Measurements from ENCODE around the gene TLE3. TPM values are rescaled to one million over a fixed set of nuclear protein-coding genes. Genes with fewer than 3 reads are reported as not detected.
A peak's percentile ranks its signal among the peaks of the same experiment; 100 is the strongest.

Gene TLE3
- total RNA-seq, 1 donor from 2014 or later: 45.4 TPM

GRCh38 chr15:70132139-70132538 lies 34.4 kb upstream of the TLE3 start:
- Mint-ChIP-seq H3K4me1 (ENCODE audit: low read depth, unreplicated experiment) (peaks cover 2% of the 10 kb centered on the region), H3K27ac (ENCODE audit: unreplicated experiment) (peak overlapping the region; percentile 18), H3K27me3 (ENCODE audit: low read depth, unreplicated experiment) (peaks cover 81% of the 10 kb centered on the region), H3K4me3 (ENCODE audit: unreplicated experiment) (no peak overlapping the region), H3K9me3 (ENCODE audit: unreplicated experiment) (peaks cover 8% of the 10 kb centered on the region), H3K36me3 (ENCODE audit: low read depth, unreplicated experiment) (no peaks in the 10 kb centered on the region)
- no peak overlapping the region for H3K27ac ChIP-seq (ENCODE audit: low read depth, low read length)
- H3K79me2 ChIP-seq (ENCODE audit: insufficient read depth, low read length): no peaks in the 10 kb centered on the region
- no peaks in the 10 kb centered on the region for H3K36me3 ChIP-seq (ENCODE audit: insufficient read depth, low read length)
- H3K9ac ChIP-seq (ENCODE audit: low read length): no peak overlapping the region
- DNase-seq (ENCODE audit: low read depth): peak; percentile 79
- H3K4me2 ChIP-seq (ENCODE audit: low read length): peak overlapping the region; percentile 26
- H2AFZ ChIP-seq (ENCODE audit: low read depth, low read length): no peak overlapping the region
- H4K20me1 ChIP-seq (ENCODE audit: insufficient read depth, low read length): no peaks in the 10 kb centered on the region
- no peaks in the 10 kb centered on the region for H3K4me1 ChIP-seq (ENCODE audit: insufficient read depth, low read length)
- peaks cover 13% of the 10 kb centered on the region for H3K27me3 ChIP-seq (ENCODE audit: insufficient read depth, low read length)
- no peak for FAIRE-seq
- H3K9me3 ChIP-seq (ENCODE audit: insufficient read depth, low read depth, low read length): no peaks in the 10 kb centered on the region
- H3K4me3 ChIP-seq (ENCODE audit: insufficient read depth, low read depth, low read length): no peak overlapping the region
- TF ChIP-seq EZH2 (IDR thresholded peaks at IDR 0.05; ENCODE audit: insufficient read depth, low read length): no peak
- TF ChIP-seq CTCF (IDR thresholded peaks at IDR 0.05; ENCODE audit: insufficient read depth, low read depth, low read length): no peak

GRCh38 chr15:70128414-70129140 lies 30.9 kb upstream of the TLE3 start:
- no peaks in the 10 kb centered on the region for H3K36me3 Mint-ChIP-seq (ENCODE audit: low read depth, unreplicated experiment)
- Histone ChIP-seq H3K9ac (ENCODE audit: low read length) (no peak overlapping the region), H3K4me2 (ENCODE audit: low read length) (no peak overlapping the region), H3K36me3 (ENCODE audit: insufficient read depth, low read length) (no peaks in the 10 kb centered on the region), H3K4me1 (ENCODE audit: insufficient read depth, low read length) (no peaks in the 10 kb centered on the region), H3K79me2 (ENCODE audit: insufficient read depth, low read length) (no peaks in the 10 kb centered on the region), H3K9me3 (ENCODE audit: insufficient read depth, low read depth, low read length) (no peaks in the 10 kb centered on the region), H3K4me3 (ENCODE audit: insufficient read depth, low read depth, low read length) (no peak overlapping the region), H3K27me3 (ENCODE audit: insufficient read depth, low read length) (peaks cover 36% of the 10 kb centered on the region), H3K27ac (ENCODE audit: low read depth, low read length) (no peak overlapping the region), H4K20me1 (ENCODE audit: insufficient read depth, low read length) (no peaks in the 10 kb centered on the region), H2AFZ (ENCODE audit: low read depth, low read length) (no peak overlapping the region)
- H3K4me3 Mint-ChIP-seq (ENCODE audit: unreplicated experiment): no peak overlapping the region
- H3K27me3 Mint-ChIP-seq (ENCODE audit: low read depth, unreplicated experiment): peaks cover 85% of the 10 kb centered on the region
- FAIRE-seq (no peak), DNase-seq (ENCODE audit: low read depth) (no peak)
- H3K4me1 Mint-ChIP-seq (ENCODE audit: low read depth, unreplicated experiment): peaks cover 2% of the 10 kb centered on the region
- H3K27ac Mint-ChIP-seq (ENCODE audit: unreplicated experiment): no peak overlapping the region
- no peak for TF ChIP-seq EZH2 (IDR thresholded peaks at IDR 0.05; ENCODE audit: insufficient read depth, low read length)
- no peak for TF ChIP-seq CTCF (IDR thresholded peaks at IDR 0.05; ENCODE audit: insufficient read depth, low read depth, low read length)
- peaks cover 2% of the 10 kb centered on the region for H3K9me3 Mint-ChIP-seq (ENCODE audit: unreplicated experiment)

- DNase-seq (ENCODE audit: low read depth) (no peak), FAIRE-seq (no peak)
- Histone ChIP-seq H3K27me3 (ENCODE audit: insufficient read depth, low read length) (peaks cover 36% of the 10 kb centered on the region), H4K20me1 (ENCODE audit: insufficient read depth, low read length) (no peaks in the 10 kb centered on the region), H3K79me2 (ENCODE audit: insufficient read depth, low read length) (no peaks in the 10 kb centered on the region), H3K9me3 (ENCODE audit: insufficient read depth, low read depth, low read length) (no peaks in the 10 kb centered on the region), H3K4me2 (ENCODE audit: low read length) (no peak overlapping the region), H3K4me1 (ENCODE audit: insufficient read depth, low read length) (no peaks in the 10 kb centered on the region), H3K36me3 (ENCODE audit: insufficient read depth, low read length) (no peaks in the 10 kb centered on the region), H3K4me3 (ENCODE audit: insufficient read depth, low read depth, low read length) (no peak overlapping the region), H3K9ac (ENCODE audit: low read length) (no peak overlapping the region), H2AFZ (ENCODE audit: low read depth, low read length) (no peak overlapping the region), H3K27ac (ENCODE audit: low read depth, low read length) (no peak overlapping the region)
- H3K4me1 Mint-ChIP-seq (ENCODE audit: low read depth, unreplicated experiment): peaks cover 2% of the 10 kb centered on the region
- H3K27ac Mint-ChIP-seq (ENCODE audit: unreplicated experiment): no peak overlapping the region
- no peaks in the 10 kb centered on the region for H3K36me3 Mint-ChIP-seq (ENCODE audit: low read depth, unreplicated experiment)
- peaks cover 84% of the 10 kb centered on the region for H3K27me3 Mint-ChIP-seq (ENCODE audit: low read depth, unreplicated experiment)
- peaks cover 2% of the 10 kb centered on the region for H3K9me3 Mint-ChIP-seq (ENCODE audit: unreplicated experiment)
- TF ChIP-seq EZH2 (IDR thresholded peaks at IDR 0.05; ENCODE audit: insufficient read depth, low read length): no peak
- TF ChIP-seq CTCF (IDR thresholded peaks at IDR 0.05; ENCODE audit: insufficient read depth, low read depth, low read length): no peak
- no peak overlapping the region for H3K4me3 Mint-ChIP-seq (ENCODE audit: unreplicated experiment)
Observed at GRCh38 chr15:70127770-70128413, 30.2 kb upstream of the TLE3 start.

Data from astrocyte (in vitro differentiated cells and primary cell).